MM.1S (cell line): ENCODE measurements around the gene KPNA1.

Source experiments
- EZH2 ChIP-seq: fragments of 300-600 bp; sonication (generic); optimal IDR thresholded peaks from 2 replicates; pipeline ENCODE3; 2017; ENCODE audit warnings: low read depth, mild to moderate bottlenecking, antibody characterized with exemption, low read length, mixed read lengths
- EZH2phosphoT487 ChIP-seq: fragments of 300-600 bp; sonication (generic); IDR thresholded peaks from 2 replicates; pipeline ENCODE4 v1.6.1; 2018; ENCODE audit warnings: antibody characterized with exemption, low read length
- TF ChIP-seq, protein P1 (sequence below): fragments of 300-600 bp; sonication (generic); IDR thresholded peaks from 2 replicates; pipeline ENCODE4 v1.5.1; 2016; ENCODE audit warnings: antibody characterized with exemption, low read length, mixed read lengths

DNA sequence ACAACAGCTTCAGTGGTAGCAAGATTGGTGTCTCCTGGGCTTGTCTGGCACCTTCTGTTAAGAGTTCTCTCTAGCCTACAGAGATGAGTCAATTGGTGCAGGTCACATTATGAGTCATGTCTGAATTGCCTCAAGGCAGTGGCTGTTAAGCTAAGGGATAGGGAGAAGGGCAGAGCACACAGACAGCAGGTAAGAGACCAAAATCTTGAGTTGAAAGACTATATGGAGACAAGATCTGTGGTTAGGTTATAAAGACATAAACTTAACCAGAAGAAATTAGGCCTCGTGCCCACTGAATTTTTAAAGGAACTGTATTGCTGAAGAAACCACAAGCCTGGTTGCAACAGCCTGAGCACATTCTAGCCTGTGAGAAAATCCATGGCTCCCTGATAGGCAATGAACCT lies 19.2 kb upstream of the KPNA1 start:
- TF ChIP-seq, protein P1, sequence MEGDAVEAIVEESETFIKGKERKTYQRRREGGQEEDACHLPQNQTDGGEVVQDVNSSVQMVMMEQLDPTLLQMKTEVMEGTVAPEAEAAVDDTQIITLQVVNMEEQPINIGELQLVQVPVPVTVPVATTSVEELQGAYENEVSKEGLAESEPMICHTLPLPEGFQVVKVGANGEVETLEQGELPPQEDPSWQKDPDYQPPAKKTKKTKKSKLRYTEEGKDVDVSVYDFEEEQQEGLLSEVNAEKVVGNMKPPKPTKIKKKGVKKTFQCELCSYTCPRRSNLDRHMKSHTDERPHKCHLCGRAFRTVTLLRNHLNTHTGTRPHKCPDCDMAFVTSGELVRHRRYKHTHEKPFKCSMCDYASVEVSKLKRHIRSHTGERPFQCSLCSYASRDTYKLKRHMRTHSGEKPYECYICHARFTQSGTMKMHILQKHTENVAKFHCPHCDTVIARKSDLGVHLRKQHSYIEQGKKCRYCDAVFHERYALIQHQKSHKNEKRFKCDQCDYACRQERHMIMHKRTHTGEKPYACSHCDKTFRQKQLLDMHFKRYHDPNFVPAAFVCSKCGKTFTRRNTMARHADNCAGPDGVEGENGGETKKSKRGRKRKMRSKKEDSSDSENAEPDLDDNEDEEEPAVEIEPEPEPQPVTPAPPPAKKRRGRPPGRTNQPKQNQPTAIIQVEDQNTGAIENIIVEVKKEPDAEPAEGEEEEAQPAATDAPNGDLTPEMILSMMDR = no peak
- TF ChIP-seq EZH2 (no peak), EZH2phosphoT487 (no peak)
